CD4-positive, alpha-beta memory T cell (primary cell): ENCODE results near the gene RGS19. TPM values are rescaled to one million over a fixed set of nuclear protein-coding genes. Genes with fewer than 3 reads are reported as not detected.

Source experiments
- CTCF ChIA-PET: fragments of 350-600 bp; sonication (Branson Sonifier 250); formaldehyde crosslinking; loops from one replicate; lab custom pipeline; 2021; ENCODE audit warnings: inconsistent platforms; ENCODE audit not compliant: partially characterized antibody; lab: Charles Lee
- POLR2A ChIA-PET: fragments of 350-600 bp; sonication (Branson Sonifier 250); formaldehyde crosslinking; loops from one replicate; lab custom pipeline; 2021; ENCODE audit not compliant: partially characterized antibody; lab: Charles Lee
- DNase-seq, 5 donors: peaks; one replicate each; pipeline versions ENCODE4 v3.0.0 to v3.0.0-alpha.2; 2020 to 2022; ENCODE audit warnings: mixed read lengths in 1 of 5
- H3K27ac ChIP-seq: one replicate; pipeline ENCODE4 v1.7.0; 2013; ENCODE audit warnings: low read depth, low read length
- H3K27me3 ChIP-seq: 2 replicates; pipeline ENCODE4 v1.7.0; 2013; ENCODE audit warnings: mild to moderate bottlenecking, low read length, moderate library complexity; ENCODE audit not compliant: insufficient read depth
- H3K36me3 ChIP-seq: 2 replicates; pipeline ENCODE4 v1.7.0; 2013; ENCODE audit warnings: mild to moderate bottlenecking, low read length, moderate library complexity; ENCODE audit not compliant: insufficient read depth
- H3K4me1 ChIP-seq: 2 replicates; pipeline ENCODE4 v1.7.0; 2013; ENCODE audit warnings: mild to moderate bottlenecking, low read length, moderate library complexity; ENCODE audit not compliant: insufficient read depth
- H3K4me3 ChIP-seq, 2 donors: one replicate each; pipeline ENCODE4 v1.7.0; 2013; ENCODE audit warnings: low read length in 2 of 2, mild to moderate bottlenecking in 1 of 2
- H3K9me3 ChIP-seq, 2 donors: one replicate each; pipeline ENCODE4 v1.7.0; 2013; ENCODE audit warnings: low read length in 2 of 2, control low read depth in 1 of 2; ENCODE audit not compliant: control insufficient read depth in 1 of 2
- H3K27ac Mint-ChIP-seq, 7 donors: one replicate each; pipeline ENCODE4 v1.8.0; 2020 to 2021; ENCODE audit warnings: mixed read lengths in 7 of 7, mild to moderate bottlenecking in 6 of 7, inconsistent platforms in 3 of 7, moderate library complexity in 3 of 7
- H3K27me3 Mint-ChIP-seq, 2 donors: one replicate each; pipeline ENCODE4 v1.8.0; 2020 to 2021; ENCODE audit warnings: mixed read lengths in 2 of 2
- H3K36me3 Mint-ChIP-seq, 2 donors: one replicate each; pipeline ENCODE4 v1.8.0; 2020 to 2021; ENCODE audit warnings: mixed read lengths in 2 of 2, inconsistent platforms in 1 of 2, mild to moderate bottlenecking in 1 of 2
- H3K4me1 Mint-ChIP-seq, 4 donors: one replicate each; pipeline ENCODE4 v1.8.0; 2020 to 2021; ENCODE audit warnings: mixed read lengths in 4 of 4, mild to moderate bottlenecking in 1 of 4
- H3K4me3 Mint-ChIP-seq, 8 donors: one replicate each; pipeline ENCODE4 v1.8.0; 2020 to 2021; ENCODE audit warnings: mixed read lengths in 8 of 8, mild to moderate bottlenecking in 7 of 8, moderate library complexity in 6 of 8, inconsistent platforms in 3 of 8
- H3K9me3 Mint-ChIP-seq, 8 donors: one replicate each; pipeline ENCODE4 v1.8.0; 2020 to 2021; ENCODE audit warnings: mixed read lengths in 8 of 8, mild to moderate bottlenecking in 5 of 8, inconsistent platforms in 3 of 8, moderate library complexity in 1 of 8
- intact Hi-C: fragments of 100-400 bp; cut with micrococcal nuclease; formaldehyde crosslinking; loops from one replicate; pipeline ENCODE4 v1.15.1; 2023
- polyA plus RNA-seq, 2 donors: library from polyadenylated mRNA; unstranded; fragments of 300-500 nt; fragmentation: Illumina TruSeq; gene quantifications; one replicate each; pipeline ENCODE4 v1.2.3, GENCODE V29; 2021
- total RNA-seq, 2 experiments: library from RNA; stranded (reverse); gene quantifications; one replicate each; pipeline ENCODE4 v1.2.3, GENCODE V29; 2021

The RGS19 gene
- total and polyA plus RNA-seq, 4 experiments from 2014 or later, result 35.0 to 116 (median 74.0) TPM

GRCh38 chr20:64052987-64053840 lies 26.1 kb downstream of the RGS19 start:
- Histone ChIP-seq H3K27me3 (peaks cover 15% of the 10 kb centered on the region), H3K27ac (no peak overlapping the region), H3K4me1 (peaks cover 22% of the 10 kb centered on the region), H3K4me3 (no peak overlapping the region), H3K9me3 (no peaks in the 10 kb centered on the region), H3K36me3 (no peaks in the 10 kb centered on the region)
- no peaks in the 10 kb centered on the region for H3K9me3 Mint-ChIP-seq
- H3K27me3 Mint-ChIP-seq, result peaks cover 14 to 21% of the 10 kb centered on the region in 2 donors
- ChIA-PET POLR2A (interaction anchor here (1.1 to 3.5 kb wide), 2 partner anchors 9 to 14 kb away, joined by 4 to 15 read pairs; partner anchors contain the start of gene TCEA2), CTCF (interaction anchor here (0.7 to 11.2 kb wide), 3 partner anchors 9 to 28 kb away, joined by 3 to 133 read pairs (median 3); partner anchors contain the start of gene C20orf204)
- DNase-seq, result no peak
- H3K4me1 Mint-ChIP-seq, result peaks cover 3 to 17% (median 8%) of the 10 kb centered on the region in 4 donors
- H3K36me3 Mint-ChIP-seq, result no peaks in the 10 kb centered on the region
- peak overlapping the region in 1 of 8 donors; percentile 15 for H3K4me3 Mint-ChIP-seq
- intact Hi-C loops, result no loop called here
- H3K27ac Mint-ChIP-seq, result peak overlapping the region in 1 of 7 donors; percentile 9

- POLR2A ChIA-PET, result interaction anchor here (0.7 to 3.5 kb wide), 2 partner anchors 9 to 13 kb away, joined by 3 to 15 read pairs; no protein-coding TSS in a partner anchor
- CTCF ChIA-PET, result interaction anchor here (0.7 to 11.2 kb wide), 2 partner anchors 10 to 13 kb away, joined by 3 to 133 read pairs; partner anchors contain the start of gene C20orf204
These were observed 27.0 kb downstream of the RGS19 start for GRCh38 chr20:64052326-64052722.

GRCh38 chr20:64051561-64052325 lies 27.6 kb downstream of the RGS19 start:
- H3K27me3 Mint-ChIP-seq, result peaks cover 18 to 25% of the 10 kb centered on the region in 2 donors
- POLR2A ChIA-PET, result interaction anchor here (0.7 to 3.5 kb wide), 2 partner anchors 8 to 13 kb away, joined by 3 to 15 read pairs; no protein-coding TSS in a partner anchor
- H3K36me3 ChIP-seq, result no peaks in the 10 kb centered on the region
- H3K9me3 ChIP-seq, result no peaks in the 10 kb centered on the region
- peaks cover 15% of the 10 kb centered on the region for H3K27me3 ChIP-seq
- no peak for DNase-seq
- peaks cover 11% of the 10 kb centered on the region for H3K4me1 ChIP-seq
- H3K27ac Mint-ChIP-seq, result no peak overlapping the region
- CTCF ChIA-PET, result interaction anchor here (11.2 kb wide), 1 partner anchor 12 kb away, joined by 133 read pairs; the partner anchor contains the start of gene C20orf204
- no peak overlapping the region for H3K27ac ChIP-seq
- no peak overlapping the region for H3K4me3 Mint-ChIP-seq
- intact Hi-C loops, result no loop called here
- peaks cover 0 to 4% (median 1%) of the 10 kb centered on the region in 4 donors for H3K4me1 Mint-ChIP-seq
- H3K9me3 Mint-ChIP-seq, result no peaks in the 10 kb centered on the region
- H3K36me3 Mint-ChIP-seq, result no peaks in the 10 kb centered on the region
- no peak overlapping the region for H3K4me3 ChIP-seq

More at GRCh38 chr20:64052326-64052722, 27.0 kb downstream of the RGS19 start:
- Mint-ChIP-seq H3K36me3 (no peaks in the 10 kb centered on the region), H3K4me3 (no peak overlapping the region), H3K9me3 (no peaks in the 10 kb centered on the region), H3K4me1 (peaks cover 2 to 9% (median 3%) of the 10 kb centered on the region in 4 donors), H3K27me3 (peaks cover 16 to 21% of the 10 kb centered on the region in 2 donors), H3K27ac (no peak overlapping the region)
- Histone ChIP-seq H3K9me3 (no peaks in the 10 kb centered on the region), H3K27me3 (peaks cover 15% of the 10 kb centered on the region), H3K27ac (no peak overlapping the region), H3K36me3 (no peaks in the 10 kb centered on the region), H3K4me3 (no peak overlapping the region), H3K4me1 (peaks cover 17% of the 10 kb centered on the region)
- intact Hi-C loops, result no loop called here
- no peak for DNase-seq

- Mint-ChIP-seq H3K4me3 (peak overlapping the region in 2 of 8 donors; percentile 39 to 54), H3K36me3 (no peaks in the 10 kb centered on the region), H3K9me3 (no peaks in the 10 kb centered on the region), H3K27me3 (peaks cover 23 to 30% of the 10 kb centered on the region in 2 donors), H3K27ac (no peak overlapping the region), H3K4me1 (peaks cover 2 to 5% (median 4%) of the 10 kb centered on the region in 4 donors)
- Histone ChIP-seq H3K4me3 (no peak overlapping the region), H3K4me1 (peaks cover 11% of the 10 kb centered on the region), H3K36me3 (no peaks in the 10 kb centered on the region), H3K9me3 (no peaks in the 10 kb centered on the region), H3K27ac (no peak overlapping the region), H3K27me3 (peaks cover 15% of the 10 kb centered on the region)
- DNase-seq, result no peak
- ChIA-PET POLR2A (no interaction called here), CTCF (no interaction called here)
- intact Hi-C loops, result no loop called here
These were observed 28.3 kb downstream of the RGS19 start for GRCh38 chr20:64051033-64051452.

DNA sequence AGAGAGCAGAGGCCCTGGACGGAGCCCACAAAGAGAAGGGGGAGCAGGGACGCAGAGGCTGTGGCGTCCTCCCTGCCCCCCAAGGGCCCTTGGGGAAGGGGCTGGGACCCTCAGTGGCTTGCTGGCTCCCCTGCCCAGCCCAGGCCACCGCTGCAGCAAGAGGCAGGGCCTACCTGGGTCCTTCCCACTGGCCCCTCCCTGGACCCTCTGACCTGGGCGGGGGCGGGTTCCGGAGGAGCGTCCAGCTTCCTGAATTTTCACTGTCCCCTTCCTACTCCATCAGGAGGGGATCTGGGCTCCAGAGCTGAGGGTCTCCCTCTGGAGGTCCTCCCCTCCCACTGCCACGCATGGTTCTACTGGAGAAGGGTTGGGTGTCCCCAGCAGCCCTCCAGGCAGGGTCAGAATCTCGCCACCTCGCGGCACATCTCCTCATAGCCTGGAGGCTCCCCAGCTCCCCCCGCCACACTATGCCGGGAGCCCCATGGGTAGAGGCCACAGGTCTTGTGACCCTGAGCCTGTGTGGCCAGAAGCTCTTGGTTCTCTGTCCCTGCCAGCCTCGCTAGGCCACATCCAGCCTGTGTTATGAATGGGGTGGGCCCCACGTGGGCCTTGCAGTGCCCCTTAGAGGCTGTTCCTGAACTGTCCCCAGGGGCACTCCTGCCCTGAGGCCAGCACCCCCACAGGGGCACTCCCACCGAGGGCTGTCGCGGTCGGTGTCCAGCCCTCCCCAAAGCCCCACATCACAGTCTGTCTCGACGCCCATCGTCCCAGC lies 28.9 kb downstream of the RGS19 start:
- Histone ChIP-seq H3K9me3 (no peaks in the 10 kb centered on the region), H3K27me3 (peaks cover 15% of the 10 kb centered on the region), H3K27ac (no peak overlapping the region), H3K4me3 (no peak overlapping the region), H3K4me1 (peaks cover 11% of the 10 kb centered on the region), H3K36me3 (no peaks in the 10 kb centered on the region)
- intact Hi-C loops, result no loop called here
- H3K27me3 Mint-ChIP-seq, result peaks cover 24 to 32% of the 10 kb centered on the region in 2 donors
- POLR2A ChIA-PET, result interaction anchor here (0.6 to 0.8 kb wide), 2 partner anchors 9 to 474 kb away, joined by 3 to 4 read pairs; no protein-coding TSS in a partner anchor
- H3K36me3 Mint-ChIP-seq, result no peaks in the 10 kb centered on the region
- H3K27ac Mint-ChIP-seq, result no peak overlapping the region
- H3K4me1 Mint-ChIP-seq, result peaks cover 2 to 8% (median 4%) of the 10 kb centered on the region in 4 donors
- CTCF ChIA-PET, result interaction anchor here (1.0 kb wide), 1 partner anchor 12 kb away, joined by 4 read pairs; no protein-coding TSS in a partner anchor
- no peaks in the 10 kb centered on the region for H3K9me3 Mint-ChIP-seq
- peak overlapping the region in 3 of 8 donors; percentile 17 to 30 (median 21) for H3K4me3 Mint-ChIP-seq
- DNase-seq, result no peak

GRCh38 chr20:64049878-64050260 lies 29.4 kb downstream of the RGS19 start:
- DNase-seq, result no peak
- ChIA-PET POLR2A (interaction anchor here (0.6 to 0.8 kb wide), 2 partner anchors 8 to 474 kb away, joined by 3 to 4 read pairs; no protein-coding TSS in a partner anchor), CTCF (interaction anchor here (1.0 kb wide), 1 partner anchor 12 kb away, joined by 4 read pairs; no protein-coding TSS in a partner anchor)
- Histone ChIP-seq H3K27me3 (peaks cover 15% of the 10 kb centered on the region), H3K9me3 (no peaks in the 10 kb centered on the region), H3K4me1 (peaks cover 11% of the 10 kb centered on the region), H3K36me3 (no peaks in the 10 kb centered on the region), H3K4me3 (no peak overlapping the region), H3K27ac (no peak overlapping the region)
- peaks cover 24 to 28% of the 10 kb centered on the region in 2 donors for H3K27me3 Mint-ChIP-seq
- H3K9me3 Mint-ChIP-seq, result no peaks in the 10 kb centered on the region
- intact Hi-C loops, result no loop called here
- peak overlapping the region in 2 of 8 donors; percentile 9 to 43 for H3K4me3 Mint-ChIP-seq
- no peak overlapping the region for H3K27ac Mint-ChIP-seq
- peaks cover 2 to 8% (median 4%) of the 10 kb centered on the region in 4 donors for H3K4me1 Mint-ChIP-seq
- no peaks in the 10 kb centered on the region for H3K36me3 Mint-ChIP-seq
